Esophagus muscularis mucosa (tissue), 3 donors: ENCODE results near the gene FAM186B.

Experiments
- CTCF ChIP-seq, 3 experiments: fragments of 200-600 bp in 2 of 3; fragments of 450-650 bp in 1 of 3; sonication (generic) in 2 of 3; IDR thresholded peaks; one replicate each; pipeline ENCODE4 v1.5.1; 2017 to 2019; ENCODE audit warnings: antibody characterized with exemption in 3 of 3, mild to moderate bottlenecking in 2 of 3, moderate library complexity in 1 of 3
- POLR2A ChIP-seq: fragments of 450-650 bp; IDR thresholded peaks from one replicate; pipeline ENCODE4 v1.6.1; 2017; ENCODE audit warnings: antibody characterized with exemption, moderate library complexity, mild to moderate bottlenecking, low read depth
- POLR2AphosphoS5 ChIP-seq, 2 donors: sonication (generic); formaldehyde crosslinking; IDR thresholded peaks; one replicate each; pipeline ENCODE4 v1.6.1; 2017; ENCODE audit warnings: antibody characterized with exemption in 2 of 2

GRCh38 chr12:49555631-49556390, 49.6 kb downstream of the FAM186B start:
- no peak for TF ChIP-seq POLR2A
- no peak for TF ChIP-seq POLR2AphosphoS5 (IDR thresholded peaks at IDR 0.05)
- TF ChIP-seq CTCF (IDR thresholded peaks at IDR 0.05): no peak
